Inflammatory macrophage treated with lipopolysaccharide for 1 hour (primary cell): Measurements from ENCODE around the gene TLL2.

Experiments used
- DNase-seq, 2 donors: peaks; one replicate each; pipeline ENCODE4 v3.0.0-alpha.2; 2020 to 2022

Gene TLL2

DNA sequence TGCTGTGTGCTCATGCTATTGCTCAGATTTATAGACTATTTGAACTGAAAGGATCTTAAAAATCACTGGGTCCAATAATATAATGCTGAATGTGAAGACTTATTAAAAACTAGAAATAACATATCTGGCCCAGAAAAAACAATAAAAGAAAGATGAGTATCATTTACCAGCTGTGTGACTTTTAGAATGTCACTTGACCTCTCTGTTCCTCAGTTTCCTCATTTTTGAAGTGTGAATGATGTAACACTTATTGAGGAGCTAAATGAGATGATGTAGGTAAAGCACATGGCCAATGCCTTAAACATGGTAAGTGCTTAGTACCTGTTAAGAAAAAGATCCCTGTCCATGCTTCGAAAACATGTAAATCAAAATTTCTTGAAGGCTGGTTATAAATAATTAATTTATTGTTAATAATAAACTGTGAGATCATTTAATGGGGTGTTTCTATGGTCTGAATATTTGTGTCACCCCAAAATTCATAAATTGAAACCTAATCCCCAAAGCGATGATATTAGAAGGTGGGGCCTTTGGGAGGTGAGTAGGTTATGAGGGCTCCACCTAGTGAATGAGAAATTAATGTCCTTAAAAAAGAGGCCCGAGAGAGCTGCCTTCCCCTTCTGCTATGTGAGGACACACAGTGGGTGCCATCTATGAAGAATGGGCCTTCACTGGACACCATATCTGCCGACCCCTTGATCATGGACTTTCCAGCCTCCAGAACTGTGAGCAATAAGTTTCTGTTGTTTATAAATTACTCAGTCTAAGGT, 196.5 kb downstream of the TLL2 start:
- no peak for DNase-seq
